Uterus (tissue), 4 donors: Measurements from ENCODE around the gene GTPBP4. TPM values are rescaled to one million over a fixed set of nuclear protein-coding genes. Genes with fewer than 3 reads are reported as not detected.

ENCODE experiments used
- DNase-seq, 2 donors: peaks; one replicate each; pipeline ENCODE4 v3.0.0-alpha.2; 2019 to 2020
- H3K27ac ChIP-seq, 2 donors: fragments of 200-600 bp; sonication (generic); 1 replicate in 1 of 2; 2 replicates in 1 of 2; pipeline ENCODE4 v1.5.1; 2016 to 2018
- H3K27me3 ChIP-seq, 2 donors: fragments of 200-600 bp; sonication (generic); one replicate each; pipeline ENCODE4 v1.5.1; 2018 to 2019; ENCODE audit warnings: control low read depth in 1 of 2
- H3K36me3 ChIP-seq, 2 donors: fragments of 200-600 bp; sonication (generic); one replicate each; pipeline ENCODE4 v1.5.1; 2019; ENCODE audit warnings: control low read depth in 1 of 2
- H3K4me1 ChIP-seq, 2 donors: fragments of 200-600 bp; sonication (generic); one replicate each; pipeline ENCODE4 v1.5.1; 2018 to 2019; ENCODE audit warnings: control low read depth in 1 of 2
- H3K4me3 ChIP-seq, 2 donors: fragments of 200-600 bp; sonication (generic); 1 replicate in 1 of 2; 2 replicates in 1 of 2; pipeline ENCODE4 v1.5.1; 2018 to 2019; ENCODE audit warnings: mild to moderate bottlenecking in 1 of 2
- H3K9me3 ChIP-seq, 2 donors: fragments of 200-600 bp; sonication (generic); one replicate each; pipeline ENCODE4 v1.5.1; 2019; ENCODE audit warnings: control low read depth in 1 of 2
- POLR2A ChIP-seq, 2 donors: fragments of 450-650 bp; IDR thresholded peaks; one replicate each; pipeline ENCODE4 v1.6.1; 2016; ENCODE audit warnings: antibody characterized with exemption in 2 of 2, mild to moderate bottlenecking in 1 of 2, moderate library complexity in 1 of 2
- intact Hi-C: fragments of 100-400 bp; cut with DNase I; formaldehyde crosslinking; loops from one replicate; pipeline ENCODE4 v1.15.1; 2023; ENCODE audit warnings: low total_unique reads
- total RNA-seq, 4 donors: library from RNA; depleted of rRNA in 3 of 4; stranded (reverse); fragments of >200 nt in 3 of 4; gene quantifications; one replicate each; pipeline versions ENCODE4 v1.1.0 to v1.2.4, GENCODE V29; 2014 to 2023
- TF ChIP-seq, protein P1 (sequence below), 4 experiments: fragments of 200-600 bp in 2 of 4; fragments of 450-650 bp in 2 of 4; sonication (generic) in 2 of 4; IDR thresholded peaks; one replicate each; pipeline ENCODE4 v1.5.1; 2016 to 2019; ENCODE audit warnings: antibody characterized with exemption in 4 of 4, mild to moderate bottlenecking in 2 of 4, moderate library complexity in 1 of 4
- donor health status: DM: yes; HTN: yes; CAD: no.

The GTPBP4 gene
- total RNA-seq, 4 donors from 2014 or later: 10.5 to 49.0 (median 20.1) TPM

DNA sequence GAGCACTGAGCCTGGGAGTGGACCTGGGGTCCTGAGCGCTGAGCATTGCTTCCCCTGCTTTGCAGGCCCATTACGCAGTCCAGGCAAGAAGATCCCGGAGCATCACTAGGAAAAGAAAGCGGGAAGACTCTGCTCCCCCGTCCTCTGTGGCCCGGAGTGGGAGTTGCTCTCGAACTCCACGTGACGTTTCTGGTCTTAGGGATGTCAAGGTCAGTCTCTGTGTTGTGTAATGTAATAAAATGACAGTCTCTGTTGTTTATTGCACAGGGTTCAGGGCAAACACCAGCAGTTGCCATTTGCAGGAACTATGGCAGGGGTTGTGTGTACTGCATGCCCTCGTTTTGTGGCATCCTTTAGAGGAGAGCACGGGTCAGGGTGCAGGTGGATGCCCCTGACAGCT lies 27.5 kb downstream of the GTPBP4 start:
- Histone ChIP-seq H3K27ac (no peak overlapping the region), H3K4me3 (no peak overlapping the region), H3K27me3 (no peaks in the 10 kb centered on the region), H3K9me3 (no peaks in the 10 kb centered on the region), H3K36me3 (no peaks in the 10 kb centered on the region), H3K4me1 (no peaks in the 10 kb centered on the region)
- no peak for TF ChIP-seq POLR2A (IDR thresholded peaks at IDR 0.05)
- TF ChIP-seq, protein P1, sequence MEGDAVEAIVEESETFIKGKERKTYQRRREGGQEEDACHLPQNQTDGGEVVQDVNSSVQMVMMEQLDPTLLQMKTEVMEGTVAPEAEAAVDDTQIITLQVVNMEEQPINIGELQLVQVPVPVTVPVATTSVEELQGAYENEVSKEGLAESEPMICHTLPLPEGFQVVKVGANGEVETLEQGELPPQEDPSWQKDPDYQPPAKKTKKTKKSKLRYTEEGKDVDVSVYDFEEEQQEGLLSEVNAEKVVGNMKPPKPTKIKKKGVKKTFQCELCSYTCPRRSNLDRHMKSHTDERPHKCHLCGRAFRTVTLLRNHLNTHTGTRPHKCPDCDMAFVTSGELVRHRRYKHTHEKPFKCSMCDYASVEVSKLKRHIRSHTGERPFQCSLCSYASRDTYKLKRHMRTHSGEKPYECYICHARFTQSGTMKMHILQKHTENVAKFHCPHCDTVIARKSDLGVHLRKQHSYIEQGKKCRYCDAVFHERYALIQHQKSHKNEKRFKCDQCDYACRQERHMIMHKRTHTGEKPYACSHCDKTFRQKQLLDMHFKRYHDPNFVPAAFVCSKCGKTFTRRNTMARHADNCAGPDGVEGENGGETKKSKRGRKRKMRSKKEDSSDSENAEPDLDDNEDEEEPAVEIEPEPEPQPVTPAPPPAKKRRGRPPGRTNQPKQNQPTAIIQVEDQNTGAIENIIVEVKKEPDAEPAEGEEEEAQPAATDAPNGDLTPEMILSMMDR (IDR thresholded peaks at IDR 0.05): no peak
- no peak for DNase-seq
- intact Hi-C loops: no loop called here

DNA sequence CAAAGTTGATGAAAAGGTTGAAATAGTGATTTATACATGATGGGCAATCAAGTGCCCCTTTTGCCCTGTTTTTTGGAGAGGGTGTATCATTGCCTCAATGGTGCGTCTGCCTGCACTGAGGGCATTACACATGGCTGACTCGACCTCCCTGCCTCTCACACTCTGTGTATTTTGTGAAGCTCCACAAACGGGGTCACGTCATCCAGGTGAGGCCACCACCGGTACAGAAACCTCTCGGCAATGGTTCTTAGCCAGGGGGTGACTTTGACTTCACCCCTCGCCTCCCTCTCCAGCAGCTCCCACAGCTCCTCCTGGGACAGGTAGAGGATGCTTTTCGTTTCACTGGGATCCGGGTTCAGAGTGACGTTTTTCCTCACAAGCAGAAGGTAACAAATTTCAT lies 31.1 kb downstream of the GTPBP4 start:
- no peaks in the 10 kb centered on the region for H3K27me3 ChIP-seq
- DNase-seq: no peak
- no peaks in the 10 kb centered on the region for H3K4me1 ChIP-seq
- intact Hi-C loops: no loop called here
- no peaks in the 10 kb centered on the region for H3K36me3 ChIP-seq
- H3K9me3 ChIP-seq: no peaks in the 10 kb centered on the region
- no peak overlapping the region for H3K27ac ChIP-seq
- no peak overlapping the region for H3K4me3 ChIP-seq
- no peak for TF ChIP-seq POLR2A (IDR thresholded peaks at IDR 0.05)
- TF ChIP-seq, protein P1 (IDR thresholded peaks at IDR 0.05): no peak

DNA sequence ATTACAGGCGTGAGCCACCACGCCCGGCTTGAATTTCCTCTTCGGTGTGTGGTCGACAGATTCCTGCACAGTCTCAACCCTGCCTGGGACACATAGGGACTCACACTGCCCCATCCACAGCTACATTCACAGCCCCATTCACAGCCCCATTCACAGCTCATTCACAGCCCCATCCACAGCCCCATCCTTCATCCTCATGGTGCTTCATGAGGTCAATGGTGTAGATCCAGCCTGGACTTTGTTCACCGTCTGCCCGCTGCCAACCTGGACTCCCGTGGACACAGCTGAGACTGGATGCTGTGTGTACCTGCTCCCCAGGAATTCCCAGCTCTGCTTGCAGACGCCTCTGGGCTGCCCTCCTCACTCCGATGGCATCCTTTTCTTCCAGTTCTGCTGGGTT lies 32.2 kb downstream of the GTPBP4 start:
- Histone ChIP-seq H3K27ac (no peak overlapping the region), H3K4me1 (no peaks in the 10 kb centered on the region), H3K9me3 (no peaks in the 10 kb centered on the region), H3K36me3 (no peaks in the 10 kb centered on the region), H3K27me3 (no peaks in the 10 kb centered on the region), H3K4me3 (no peak overlapping the region)
- DNase-seq: no peak
- intact Hi-C loops: no loop called here
- no peak for TF ChIP-seq POLR2A (IDR thresholded peaks at IDR 0.05)
- TF ChIP-seq, protein P1 (IDR thresholded peaks at IDR 0.05): no peak

DNA sequence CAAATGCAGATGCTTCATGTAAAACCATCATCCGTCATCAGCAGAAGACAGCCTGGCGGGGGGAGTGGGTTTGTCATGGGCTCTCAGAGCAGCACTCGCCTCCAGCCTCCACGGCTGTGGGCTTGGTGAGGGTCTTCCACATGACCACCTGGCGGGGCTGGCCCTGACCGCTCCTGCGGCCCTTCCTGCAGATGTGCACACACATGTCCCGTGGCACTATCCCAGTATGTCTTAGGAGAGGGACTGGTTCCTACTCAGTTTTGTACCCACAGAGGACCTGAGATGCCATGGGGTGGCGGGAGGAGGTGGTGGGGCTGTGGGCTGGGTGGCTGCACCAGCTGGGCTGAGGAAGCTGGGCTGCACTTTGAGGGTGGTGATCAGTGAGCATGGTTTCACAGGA lies 32.7 kb downstream of the GTPBP4 start:
- Histone ChIP-seq H3K27me3 (no peaks in the 10 kb centered on the region), H3K4me3 (no peak overlapping the region), H3K9me3 (no peaks in the 10 kb centered on the region), H3K27ac (no peak overlapping the region), H3K36me3 (no peaks in the 10 kb centered on the region), H3K4me1 (no peaks in the 10 kb centered on the region)
- no peak for DNase-seq
- intact Hi-C loops: no loop called here
- TF ChIP-seq, protein P1 (IDR thresholded peaks at IDR 0.05): no peak
- no peak for TF ChIP-seq POLR2A (IDR thresholded peaks at IDR 0.05)

DNA sequence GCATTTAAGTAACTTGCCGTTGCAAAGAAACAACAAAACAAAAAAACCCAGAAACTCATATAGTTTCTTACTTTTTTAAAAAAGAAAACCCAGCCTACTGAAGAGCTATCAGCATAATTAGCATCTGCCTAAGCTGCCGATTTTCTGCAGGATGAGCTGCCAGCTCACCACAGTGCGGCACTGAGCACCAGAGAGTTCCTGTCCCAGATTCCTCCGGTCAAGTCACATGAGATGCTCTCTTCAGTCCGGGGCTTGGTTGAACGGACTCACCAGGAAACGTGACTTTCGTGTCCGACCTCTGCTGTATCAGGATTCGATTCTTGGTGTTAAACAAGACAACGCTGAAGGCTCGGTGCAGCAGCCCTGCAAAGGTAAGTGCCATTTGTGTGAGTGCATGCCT lies 34.2 kb downstream of the GTPBP4 start:
- H3K4me1 ChIP-seq: no peaks in the 10 kb centered on the region
- H3K4me3 ChIP-seq: no peak overlapping the region
- TF ChIP-seq, protein P1 (IDR thresholded peaks at IDR 0.05): no peak
- TF ChIP-seq POLR2A (IDR thresholded peaks at IDR 0.05): no peak
- no peak overlapping the region for H3K27ac ChIP-seq
- no peaks in the 10 kb centered on the region for H3K36me3 ChIP-seq
- intact Hi-C loops: no loop called here
- H3K9me3 ChIP-seq: no peaks in the 10 kb centered on the region
- no peak for DNase-seq
- H3K27me3 ChIP-seq: no peaks in the 10 kb centered on the region
